NCI-H2029 treated with DMSO at 0.1 percent for 48 hours (cell line): ENCODE data around the gene CCN2.

ENCODE experiments used
- DNase-seq: peaks from one replicate; lab custom pipeline; 2025; lab: John Stamatoyannopoulos, UW

Gene CCN2

DNA sequence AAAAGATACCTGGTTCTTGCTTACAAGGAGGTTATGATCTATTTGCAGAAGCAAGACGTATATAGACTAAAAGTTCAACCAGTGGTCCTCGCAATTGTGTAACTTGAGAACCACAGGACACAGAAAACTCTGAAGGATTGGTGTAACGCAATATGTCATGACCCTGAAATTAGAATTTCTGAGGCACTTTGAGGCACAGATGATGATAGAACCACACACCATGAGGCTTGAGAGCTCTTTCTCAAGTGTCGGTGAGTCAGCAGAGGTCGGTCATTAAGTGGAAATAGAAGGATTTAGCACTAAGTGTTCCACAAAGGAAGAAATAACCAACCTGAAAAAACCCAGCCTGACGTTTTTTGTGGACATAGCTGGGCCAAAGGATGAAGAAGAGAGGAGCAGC lies 15.3 kb upstream of the CCN2 start:
- DNase-seq = no peak

DNA sequence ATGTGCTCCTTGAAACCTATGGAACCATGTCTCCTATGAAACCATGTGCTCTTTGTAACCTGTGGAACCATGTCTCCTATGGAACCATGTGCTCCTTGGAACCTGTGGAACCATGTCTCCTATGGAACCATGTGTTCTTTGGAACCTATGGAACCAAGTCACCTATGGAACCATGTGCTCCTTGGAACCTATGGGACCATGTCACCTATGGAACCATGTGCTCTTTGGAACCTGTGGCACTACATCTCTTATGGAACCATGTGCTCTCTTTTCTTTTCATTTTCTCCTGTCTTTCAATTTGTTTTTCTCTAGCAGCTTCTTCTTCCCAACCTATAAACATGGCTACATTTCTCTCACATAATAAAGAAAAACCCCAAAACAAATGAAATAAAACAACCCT lies 11.9 kb upstream of the CCN2 start:
- no peak for DNase-seq

DNA sequence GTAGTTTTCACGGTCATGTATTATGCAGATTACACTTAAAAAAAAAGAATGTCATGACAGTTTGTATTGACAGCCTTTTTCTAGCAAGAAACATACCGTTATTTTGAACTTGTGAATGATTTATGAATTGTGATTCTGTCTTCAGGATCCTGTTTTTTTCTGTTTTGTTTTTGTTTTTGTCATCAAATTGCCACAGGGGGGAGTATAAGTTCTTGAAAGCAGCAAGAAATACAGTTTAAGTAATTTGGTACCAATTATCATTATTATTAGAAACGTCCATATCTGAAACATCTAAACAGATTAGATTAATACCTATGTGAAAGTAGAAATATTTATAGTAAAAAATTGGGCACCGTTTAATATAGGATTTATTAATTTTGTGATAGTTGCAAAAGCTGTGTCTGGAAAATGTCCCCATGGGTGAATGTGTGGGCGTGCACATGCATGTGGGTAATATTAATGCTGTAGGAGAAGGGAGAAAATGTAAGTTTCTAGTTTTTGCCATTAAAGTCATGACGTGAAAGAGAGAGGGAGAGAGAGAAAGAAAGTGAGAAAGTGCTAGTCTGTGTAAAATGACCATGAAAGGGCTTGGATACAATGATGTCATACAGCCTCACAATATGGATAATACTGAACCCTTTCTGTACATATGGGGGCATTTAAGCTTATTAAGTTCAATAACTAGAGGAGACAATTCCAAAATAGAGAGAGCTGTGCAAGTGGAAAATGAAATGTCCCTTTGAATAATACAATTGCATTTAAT lies 9.4 kb upstream of the CCN2 start:
- no peak for DNase-seq

DNA sequence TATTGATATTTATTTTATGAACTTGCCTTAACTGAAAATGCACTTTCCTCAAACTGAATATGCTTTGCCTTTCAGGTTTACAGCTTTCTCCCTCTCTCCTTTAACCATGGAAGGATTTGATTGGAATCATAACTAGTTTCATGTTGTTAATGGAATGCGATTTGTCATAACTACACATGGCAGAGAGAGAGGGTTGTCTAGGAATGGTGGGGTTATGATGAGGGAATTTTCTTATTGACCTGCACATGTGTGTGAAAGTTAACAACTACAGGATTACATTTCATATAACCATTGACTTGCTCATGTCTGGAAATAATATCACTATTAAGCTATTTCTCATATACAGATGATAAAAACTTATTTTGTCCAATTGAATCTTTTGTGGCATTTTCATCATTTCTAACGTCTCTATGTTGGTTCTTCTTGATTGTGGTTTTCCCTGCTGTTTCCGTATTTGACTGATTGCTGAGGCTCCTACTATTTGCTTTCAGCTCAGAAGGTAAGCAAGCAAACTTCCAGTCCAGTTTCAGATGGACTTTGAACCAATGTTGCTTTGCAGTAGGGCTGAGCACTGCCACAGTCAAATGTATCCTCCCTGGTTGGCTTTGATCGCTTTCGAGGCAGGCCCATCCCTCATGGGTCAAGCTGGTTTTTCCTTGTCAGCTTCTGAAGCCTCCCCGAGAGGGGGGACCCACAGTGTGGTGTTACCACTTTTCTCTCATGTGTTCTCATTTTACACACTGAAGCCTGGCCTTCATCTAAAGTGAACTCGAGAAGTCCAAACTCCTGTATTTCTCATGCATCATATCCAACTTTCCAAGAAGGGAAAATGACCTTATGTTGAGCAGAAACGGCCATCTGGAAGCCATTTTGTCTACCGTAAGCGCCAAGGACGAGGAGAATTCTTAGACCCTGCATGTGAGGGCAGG lies 7.6 kb upstream of the CCN2 start:
- no peak for DNase-seq

DNA sequence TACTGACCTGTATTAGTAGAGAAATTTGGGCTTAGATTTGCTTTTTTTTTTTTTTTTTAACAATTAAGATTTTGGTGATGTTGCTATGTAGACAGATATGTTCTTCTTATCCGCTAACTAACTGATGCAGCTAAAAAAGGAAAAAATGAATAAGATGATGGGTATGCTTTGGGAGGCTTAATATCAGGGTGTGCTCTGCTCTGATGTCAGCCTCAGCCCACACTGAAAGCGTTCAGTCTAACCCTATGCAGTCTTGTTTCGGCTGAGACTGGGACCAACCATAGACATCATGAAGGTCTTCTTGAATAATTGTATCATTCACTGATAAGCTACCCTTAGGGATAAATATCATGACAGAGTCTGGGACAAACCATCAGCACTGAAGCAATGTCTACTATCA lies 6.9 kb upstream of the CCN2 start:
- DNase-seq = no peak

DNA sequence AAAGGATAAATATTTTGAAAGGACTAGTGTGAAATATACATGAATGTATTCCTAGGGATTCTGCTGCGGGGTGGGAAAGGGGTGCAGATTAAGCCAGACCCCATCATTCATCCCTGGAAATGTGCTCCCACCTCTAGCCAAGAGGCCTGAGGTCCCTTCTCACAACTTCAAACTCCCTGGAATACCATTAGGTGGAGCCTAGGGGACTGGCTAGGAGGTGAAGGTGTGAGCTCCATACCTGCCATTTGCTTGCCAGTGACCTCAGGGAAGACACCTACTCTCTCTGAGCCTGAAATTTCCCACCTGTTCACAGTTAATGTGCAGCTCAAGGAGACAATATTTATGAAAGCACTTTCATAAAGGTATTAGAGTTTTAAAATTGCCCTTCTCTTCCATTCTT lies 4.7 kb upstream of the CCN2 start:
- DNase-seq = no peak

DNA sequence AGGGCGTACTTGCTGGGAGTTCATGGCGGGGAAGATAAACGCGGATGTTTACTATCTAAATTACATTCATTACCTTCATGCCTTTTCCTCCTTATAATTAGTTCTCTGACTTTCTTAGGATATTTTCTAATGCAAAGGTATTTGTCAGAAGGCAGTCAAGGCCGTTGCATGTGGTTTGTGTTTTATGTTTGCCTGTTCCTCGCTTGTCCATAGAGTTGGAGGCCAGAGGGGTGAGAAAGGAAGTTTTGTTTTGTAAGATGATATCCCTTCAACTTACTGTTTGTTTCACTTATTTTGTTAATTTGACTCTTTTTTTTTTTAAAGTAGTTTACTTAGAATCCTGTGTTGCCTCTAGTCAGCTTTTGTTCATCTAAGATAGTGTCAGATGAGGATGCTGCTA lies 4.0 kb upstream of the CCN2 start:
- DNase-seq = no peak

DNA sequence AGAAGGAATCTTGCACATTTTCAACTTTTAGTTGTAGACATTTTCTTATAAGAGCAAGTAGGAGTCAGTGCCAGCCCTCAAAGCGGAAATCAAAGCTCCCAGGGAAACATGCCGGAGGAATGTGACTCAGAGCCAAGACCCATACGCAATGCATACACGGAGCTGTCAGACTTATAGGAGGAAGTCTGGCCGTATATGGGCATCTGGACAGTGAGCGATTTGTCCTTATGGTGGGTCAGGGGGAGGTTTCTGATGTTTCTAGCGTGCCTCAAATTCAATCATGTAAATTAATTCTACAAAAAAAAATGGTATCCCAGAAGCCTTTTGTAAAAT lies 3.6 kb upstream of the CCN2 start:
- no peak for DNase-seq

DNA sequence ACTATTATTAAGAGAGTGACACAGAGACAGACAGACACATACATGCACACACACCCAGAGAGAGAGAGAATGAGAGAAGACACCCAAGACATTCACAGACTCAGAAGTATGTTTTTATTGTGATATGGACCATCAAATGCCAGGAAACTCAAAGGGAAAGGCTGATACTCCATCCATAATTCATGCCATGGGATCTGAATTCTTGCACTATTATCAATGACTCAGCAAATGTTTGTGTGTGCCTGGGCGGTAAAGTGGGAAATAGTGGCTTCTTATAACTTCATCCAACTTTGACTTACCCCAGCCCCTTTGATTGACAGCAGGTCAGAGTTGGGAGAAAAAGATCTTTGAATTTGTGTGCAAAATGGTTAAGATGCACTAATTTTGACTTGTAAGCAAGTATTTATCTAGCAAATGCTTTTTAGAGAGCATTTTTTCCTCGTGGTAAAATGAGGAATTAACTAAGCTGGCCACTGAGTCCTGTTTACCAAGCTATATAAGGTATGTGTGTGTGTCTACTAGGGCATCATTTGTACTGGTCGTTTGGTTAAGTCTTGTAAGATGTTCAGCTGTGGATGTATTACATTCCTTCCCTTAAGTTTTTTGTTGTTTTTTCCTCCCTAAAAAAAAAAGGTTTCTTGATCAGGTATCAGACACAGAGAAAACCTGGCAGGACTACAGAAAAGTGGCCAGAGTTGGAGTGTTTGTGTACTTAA lies 3.0 kb upstream of the CCN2 start:
- no peak for DNase-seq

DNA sequence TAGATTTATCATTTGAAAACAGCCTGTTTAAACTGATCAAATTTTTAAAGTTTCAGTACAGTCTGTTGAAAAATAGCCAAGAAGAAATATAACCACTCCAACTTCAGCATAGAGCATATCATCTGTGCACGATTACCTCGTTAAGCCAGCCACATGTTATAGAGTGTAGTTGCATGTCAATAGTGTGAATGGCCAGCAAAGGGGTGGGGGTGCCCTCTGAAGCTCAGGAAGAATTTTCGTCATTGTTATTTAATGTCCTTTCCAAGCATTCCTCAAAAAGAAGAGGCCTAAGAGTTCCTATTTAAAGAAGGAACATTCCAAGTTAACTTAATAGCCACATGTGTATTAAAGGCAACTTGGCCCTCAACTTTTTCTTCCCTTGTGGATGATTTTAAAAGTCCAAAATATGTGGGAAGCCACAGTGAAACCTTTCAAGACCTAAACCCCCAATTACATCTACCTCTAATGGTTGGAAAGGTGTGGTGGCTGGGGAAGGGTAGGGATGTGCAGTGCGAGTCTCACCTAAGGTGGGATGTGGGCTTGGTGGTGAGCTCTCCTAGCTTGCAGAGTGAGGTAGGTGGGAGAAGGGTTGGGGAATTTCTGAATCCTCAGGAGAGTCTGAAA lies 1.8 kb upstream of the CCN2 start:
- no peak for DNase-seq

DNA sequence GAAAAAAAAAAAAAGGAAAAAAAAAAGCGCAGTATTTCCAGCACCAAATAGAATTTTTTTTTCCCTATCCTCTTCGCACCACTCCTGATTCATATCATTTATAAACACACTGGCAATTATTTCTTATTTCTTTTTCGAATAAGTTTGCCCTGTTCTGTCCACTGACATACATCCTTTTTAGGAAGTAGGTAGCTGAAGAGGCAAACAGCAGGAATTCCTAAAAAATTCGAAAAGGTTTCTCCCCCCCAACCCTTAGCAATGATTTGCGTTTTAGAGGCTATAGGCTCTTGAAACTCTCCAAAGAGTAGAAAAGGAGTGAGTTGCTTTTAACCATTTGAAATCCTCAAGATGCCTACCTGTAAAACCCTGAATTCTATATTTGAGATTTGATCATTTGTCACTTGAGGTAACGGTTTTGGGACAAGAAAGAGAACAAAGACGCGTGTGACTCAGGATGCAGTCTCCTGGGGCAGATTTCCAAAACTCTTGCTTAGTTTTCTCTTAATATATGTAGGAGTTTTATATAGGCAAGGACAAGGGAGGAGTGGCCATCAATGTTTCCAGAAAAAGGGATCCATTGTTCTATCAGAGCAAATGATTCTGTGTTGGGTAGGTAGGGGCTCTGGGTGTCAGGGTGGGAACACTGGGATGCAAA lies 531 bp upstream of the CCN2 start:
- DNase-seq = no peak

DNA sequence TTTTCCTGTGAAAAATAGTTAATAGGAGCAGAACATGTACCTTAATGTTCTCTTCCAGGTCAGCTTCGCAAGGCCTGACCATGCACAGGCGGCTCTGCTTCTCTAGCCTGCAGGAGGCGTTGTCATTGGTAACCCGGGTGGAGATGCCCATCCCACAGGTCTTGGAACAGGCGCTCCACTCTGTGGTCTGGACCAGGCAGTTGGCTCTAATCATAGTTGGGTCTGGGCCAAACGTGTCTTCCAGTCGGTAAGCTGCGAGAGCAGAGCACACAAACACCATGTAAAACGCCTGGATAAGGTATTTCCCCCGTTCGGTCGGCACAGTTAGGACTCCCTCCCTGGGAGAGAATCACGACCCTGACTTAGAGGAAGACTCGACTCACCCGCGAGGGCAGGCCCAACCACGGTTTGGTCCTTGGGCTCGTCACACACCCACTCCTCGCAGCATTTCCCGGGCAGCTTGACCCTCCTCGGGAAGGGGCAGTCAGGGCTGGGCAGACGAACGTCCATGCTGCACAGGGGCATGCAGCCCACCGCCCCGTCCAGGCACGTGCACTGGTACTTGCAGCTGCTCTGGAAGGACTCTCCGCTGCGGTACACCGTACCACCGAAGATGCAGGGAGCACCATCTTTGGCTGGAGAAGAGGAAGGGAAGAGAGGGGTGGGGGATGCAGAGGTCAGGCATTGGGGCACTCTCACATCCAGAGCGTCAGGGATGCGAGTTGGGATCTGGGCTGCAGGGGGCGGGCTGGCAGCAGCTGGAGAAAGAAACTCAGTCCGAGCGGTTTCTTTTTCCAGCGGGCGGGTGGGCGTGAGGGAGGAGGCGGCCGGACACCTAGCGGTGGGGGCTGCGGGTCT lies 1.0 kb downstream of the CCN2 start:
- peak; percentile 15 for DNase-seq

DNA sequence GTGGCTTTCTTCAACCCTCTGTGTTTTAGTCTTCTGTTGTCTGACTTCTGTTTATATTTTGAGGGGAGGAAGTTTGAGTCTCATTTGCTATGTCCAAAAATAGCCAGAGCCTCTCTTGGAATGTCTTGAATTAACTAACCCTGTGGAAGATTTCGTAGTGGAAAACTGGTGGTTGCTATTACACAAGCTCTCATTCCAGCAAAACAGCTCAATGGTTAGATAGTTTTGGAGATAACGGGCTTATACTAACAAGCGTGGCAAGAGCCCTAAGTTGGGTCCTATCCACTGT lies 1.6 kb downstream of the CCN2 start:
- no peak for DNase-seq

DNA sequence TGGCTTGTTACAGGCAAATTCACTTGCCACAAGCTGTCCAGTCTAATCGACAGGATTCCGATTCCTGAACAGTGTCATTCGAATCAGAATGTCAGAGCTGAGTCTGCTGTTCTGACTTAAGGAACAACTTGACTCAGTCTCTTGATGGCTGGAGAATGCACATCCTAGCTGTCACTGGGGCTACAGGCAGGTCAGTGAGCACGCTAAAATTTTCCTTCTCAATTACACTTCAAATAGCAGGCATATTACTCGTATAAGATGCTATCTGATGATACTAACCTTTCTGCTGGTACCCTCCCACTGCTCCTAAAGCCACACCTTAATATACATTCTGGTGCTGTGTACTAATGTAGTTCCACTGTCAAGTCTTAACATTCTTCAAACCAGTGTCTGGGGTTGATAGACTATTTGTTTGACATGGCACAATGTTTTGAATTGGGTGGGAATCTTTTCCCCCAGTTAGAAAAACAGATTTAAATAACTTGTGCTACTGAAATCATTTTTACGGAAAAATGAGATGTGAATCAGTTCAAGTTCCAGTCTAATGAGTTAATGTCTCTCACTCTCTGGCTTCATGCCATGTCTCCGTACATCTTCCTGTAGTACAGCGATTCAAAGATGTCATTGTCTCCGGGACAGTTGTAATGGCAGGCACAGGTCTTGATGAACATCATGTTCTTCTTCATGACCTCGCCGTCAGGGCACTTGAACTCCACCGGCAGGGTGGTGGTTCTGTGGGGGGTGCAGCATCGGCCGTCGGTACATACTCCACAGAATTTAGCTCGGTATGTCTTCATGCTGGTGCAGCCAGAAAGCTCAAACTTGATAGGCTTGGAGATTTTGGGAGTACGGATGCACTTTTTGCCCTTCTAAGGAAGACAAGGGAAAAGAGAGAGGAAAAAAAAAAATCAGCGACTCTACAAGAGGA lies 2.2 kb downstream of the CCN2 start:
- no peak for DNase-seq

DNA sequence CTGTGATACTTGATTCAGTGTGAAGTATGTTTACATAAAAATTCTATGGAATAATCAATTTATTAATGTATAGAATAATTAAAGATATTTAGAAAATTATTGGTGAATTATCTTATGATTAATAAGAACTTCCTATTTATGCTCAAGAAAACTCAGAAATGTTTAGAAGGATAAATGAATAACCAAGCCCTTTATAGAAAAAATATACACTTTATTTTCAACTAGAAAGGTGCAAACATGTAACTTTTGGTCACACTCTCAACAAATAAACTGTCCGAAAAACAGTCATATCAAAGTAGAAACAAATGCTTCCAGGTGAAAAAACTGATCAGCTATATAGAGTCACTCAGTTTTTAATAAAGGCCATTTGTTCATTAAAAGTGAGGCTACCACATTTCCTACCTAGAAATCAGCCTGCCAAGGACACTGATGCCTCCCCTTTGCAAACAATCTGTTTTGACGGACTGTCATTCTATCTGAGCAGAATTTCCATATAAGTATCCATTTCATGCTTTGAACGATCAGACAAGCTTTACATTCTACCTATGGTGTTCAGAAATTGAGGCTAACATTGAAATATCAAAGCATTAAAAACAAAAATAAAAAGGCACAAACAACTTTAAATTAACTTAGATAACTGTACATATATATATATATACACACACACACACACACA lies 3.0 kb downstream of the CCN2 start:
- no peak for DNase-seq

DNA sequence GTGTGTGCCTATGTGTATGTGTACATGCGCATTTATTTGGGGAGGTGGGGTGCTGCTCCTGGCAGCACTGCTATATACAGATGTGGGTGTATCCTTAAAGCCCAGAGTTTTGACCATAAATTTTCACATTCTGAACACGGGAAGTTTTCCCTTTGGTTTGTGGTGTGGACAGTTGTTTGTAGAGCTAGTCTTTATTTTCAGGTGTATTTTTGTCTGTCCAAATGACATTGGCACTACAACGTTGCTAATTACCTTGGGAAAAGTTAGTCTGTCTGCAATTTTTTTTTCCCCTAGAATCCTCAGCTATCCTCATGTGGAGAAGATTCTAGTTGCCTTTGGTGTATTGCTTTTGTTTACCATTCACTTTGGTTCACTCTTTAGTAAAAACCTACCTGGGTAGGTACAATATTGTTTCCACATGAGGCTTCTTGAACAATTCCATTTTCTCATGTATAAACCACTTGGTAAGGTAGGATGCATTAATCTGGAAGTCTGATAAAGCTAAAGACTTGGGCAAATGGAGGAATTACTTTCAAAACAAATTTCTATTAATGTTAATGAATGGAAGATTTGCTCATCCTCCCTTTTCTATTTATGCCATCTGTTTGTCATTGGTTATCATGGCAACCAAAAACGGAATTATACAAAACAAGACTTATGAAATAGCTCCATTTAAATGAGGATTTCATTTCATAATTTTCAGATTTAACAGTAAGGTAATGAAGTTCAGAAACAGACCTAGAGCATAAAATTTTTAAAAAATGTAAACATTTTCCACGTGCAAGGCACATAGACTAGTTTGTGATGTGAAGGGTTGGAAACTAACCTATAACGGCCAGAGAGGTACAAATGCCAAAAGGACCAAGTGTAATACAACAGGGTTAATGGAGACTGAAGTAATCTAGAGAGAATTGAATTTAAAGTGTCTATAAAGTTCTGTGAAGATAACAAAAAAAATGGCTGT lies 3.9 kb downstream of the CCN2 start:
- no peak for DNase-seq

DNA sequence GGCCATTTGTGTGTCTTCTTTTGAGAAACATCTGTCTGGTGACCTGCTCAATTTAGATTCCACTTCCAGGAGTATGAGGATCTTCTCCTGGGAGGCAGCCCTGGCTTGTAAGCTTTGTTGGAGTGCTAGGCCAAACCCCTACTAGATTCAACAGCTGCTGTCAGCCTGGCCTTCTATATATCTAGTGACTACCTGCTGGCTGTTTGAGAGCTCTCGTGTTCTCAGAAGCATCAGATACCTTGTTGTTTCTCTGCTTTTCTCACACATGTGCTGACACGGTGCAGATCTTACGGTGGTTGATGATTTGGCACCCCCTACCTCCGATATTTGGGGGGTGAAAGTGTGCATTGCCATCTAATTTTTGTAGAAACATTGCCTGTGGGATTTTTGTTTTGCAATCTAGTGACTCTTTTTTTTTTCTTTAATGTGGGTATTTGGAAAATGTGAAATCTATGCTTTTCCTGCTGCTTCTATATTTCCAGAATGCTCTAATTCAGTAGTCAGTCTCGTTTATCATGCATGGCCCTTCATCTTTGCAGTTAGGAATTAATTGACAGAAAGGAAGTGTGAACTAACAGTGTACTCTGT lies 4.7 kb downstream of the CCN2 start:
- DNase-seq = no peak

DNA sequence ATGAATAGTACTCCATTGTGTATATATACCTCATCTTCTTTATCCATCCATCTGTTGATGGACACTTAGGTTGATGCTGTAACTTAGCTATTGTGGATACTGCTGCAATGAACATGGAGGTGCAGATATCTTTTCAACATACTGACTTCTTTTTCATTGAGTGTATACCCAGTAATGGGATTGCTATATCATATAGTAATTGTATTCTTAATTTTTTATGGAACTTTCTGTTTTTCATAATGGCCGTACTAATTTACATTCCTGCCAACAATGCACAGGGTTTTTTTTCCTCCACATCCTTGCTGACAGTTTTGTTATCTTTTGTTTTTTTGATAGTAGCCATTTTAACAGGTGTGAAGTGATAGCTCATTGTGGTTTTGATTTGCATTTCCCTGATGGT lies 5.2 kb downstream of the CCN2 start:
- DNase-seq = no peak
